OCI-LY7 (cell line): ENCODE results near the gene LCMT1. TPM values are rescaled to one million over a fixed set of nuclear protein-coding genes. Genes with fewer than 3 reads are reported as not detected.
A peak's percentile ranks its signal among the peaks of the same experiment; 100 is the strongest.

Experiments
- BruUV-seq: library from RNA; stranded (reverse); fragments of 400-500 nt; replicated peaks from 2 replicates; lab custom pipeline; 2021; lab: Mats Ljungman, UMichigan
- CTCF ChIA-PET: fragments of 300-600 bp; sonication (Branson Sonifier 250); formaldehyde crosslinking; loops from one replicate; lab custom pipeline; 2022; ENCODE audit warnings: antibody characterized with exemption; ENCODE audit not compliant: unreplicated experiment; lab: Charles Lee
- POLR2A ChIA-PET: fragments of 300-600 bp; sonication (Branson Sonifier 250); formaldehyde crosslinking; loops from one replicate; lab custom pipeline; 2022; ENCODE audit warnings: antibody characterized with exemption; lab: Charles Lee
- DNase-seq: peaks from one replicate; pipeline ENCODE4 v3.0.0-alpha.2; 2015; ENCODE audit warnings: low spot score
- H2AFZ ChIP-seq: fragments of 200-600 bp; sonication (generic), shearing (Covaris generic); 2 replicates; pipeline ENCODE4 v1.6.1; 2014; ENCODE audit warnings: mild to moderate bottlenecking, antibody characterized with exemption, low read length, moderate library complexity
- H3K27ac ChIP-seq: fragments of 200-600 bp; sonication (generic); 2 replicates; pipeline ENCODE4 v1.5.1; 2014; ENCODE audit warnings: mixed run types, low read depth, mild to moderate bottlenecking, moderate library complexity, low read length, inconsistent platforms; ENCODE audit not compliant: poor library complexity, severe bottlenecking
- H3K36me3 ChIP-seq: fragments of 200-600 bp; sonication (generic); 2 replicates; pipeline ENCODE4 v1.6.1; 2014; ENCODE audit warnings: mild to moderate bottlenecking, antibody characterized with exemption, low read length, moderate library complexity, mixed read lengths; ENCODE audit not compliant: insufficient read depth
- H3K4me1 ChIP-seq: fragments of 200-600 bp; sonication (generic); 2 replicates; pipeline ENCODE4 v1.5.1; 2014; ENCODE audit warnings: mild to moderate bottlenecking, low read length; ENCODE audit not compliant: insufficient read depth, poor library complexity, severe bottlenecking
- H3K4me2 ChIP-seq: fragments of 200-600 bp; sonication (generic); 2 replicates; pipeline ENCODE4 v1.6.1; 2014; ENCODE audit warnings: mild to moderate bottlenecking, low read length
- H3K4me3 ChIP-seq: fragments of 200-600 bp; sonication (generic); 2 replicates; pipeline ENCODE4 v1.5.1; 2014; ENCODE audit warnings: mild to moderate bottlenecking, low read depth, low read length; ENCODE audit not compliant: poor library complexity, severe bottlenecking
- H3K79me2 ChIP-seq: fragments of 200-600 bp; sonication (generic); 2 replicates; pipeline ENCODE4 v1.6.1; 2016; ENCODE audit warnings: low read depth, mild to moderate bottlenecking, low read length, moderate library complexity, mixed read lengths; ENCODE audit not compliant: insufficient read depth
- H3K9me2 ChIP-seq: fragments of 200-600 bp; sonication (generic); 2 replicates; pipeline ENCODE4 v1.6.1; 2016; ENCODE audit warnings: mild to moderate bottlenecking, low read length, mixed read lengths; ENCODE audit not compliant: insufficient read depth
- H3K9me3 ChIP-seq: fragments of 200-600 bp; sonication (generic); 2 replicates; pipeline ENCODE4 v1.6.1; 2014; ENCODE audit warnings: mild to moderate bottlenecking, mixed run types, low read length, mixed read lengths
- H4K20me1 ChIP-seq: fragments of 200-600 bp; sonication (generic); 2 replicates; pipeline ENCODE4 v1.6.1; 2014; ENCODE audit warnings: mild to moderate bottlenecking, antibody characterized with exemption, low read length, moderate library complexity, mixed read lengths; ENCODE audit not compliant: insufficient read depth
- EZH2phosphoT487 ChIP-seq: fragments of 200-600 bp; sonication (generic); IDR thresholded peaks from 2 replicates; pipeline ENCODE4 v1.6.1; 2018; ENCODE audit warnings: low read depth, borderline replicate concordance, mild to moderate bottlenecking, mixed run types, antibody characterized with exemption, low read length, moderate library complexity, mixed read lengths
- intact Hi-C: fragments of 100-400 bp; cut with micrococcal nuclease; formaldehyde crosslinking; loops from one replicate; pipeline ENCODE4 v1.10.0; 2022; ENCODE audit not compliant: unreplicated experiment
- total RNA-seq, 2 experiments: library from RNA; depleted of rRNA in 1 of 2; stranded (reverse); fragments of >200 nt in 1 of 2; shearing (Covaris generic) in 1 of 2; gene quantifications; 2 replicates each; pipeline ENCODE4 v1.2.3, GENCODE V29; 2014 to 2022
- TF ChIP-seq, protein P1 (sequence below): fragments of 200-600 bp; sonication (generic); conservative IDR thresholded peaks from 2 replicates; pipeline ENCODE4 v1.5.1; 2014; ENCODE audit warnings: mild to moderate bottlenecking, antibody characterized with exemption, low read length, moderate library complexity, mixed read lengths

LCMT1 gene
- total RNA-seq, 2 experiments from 2014 or later = 19.4 to 42.0 TPM

DNA sequence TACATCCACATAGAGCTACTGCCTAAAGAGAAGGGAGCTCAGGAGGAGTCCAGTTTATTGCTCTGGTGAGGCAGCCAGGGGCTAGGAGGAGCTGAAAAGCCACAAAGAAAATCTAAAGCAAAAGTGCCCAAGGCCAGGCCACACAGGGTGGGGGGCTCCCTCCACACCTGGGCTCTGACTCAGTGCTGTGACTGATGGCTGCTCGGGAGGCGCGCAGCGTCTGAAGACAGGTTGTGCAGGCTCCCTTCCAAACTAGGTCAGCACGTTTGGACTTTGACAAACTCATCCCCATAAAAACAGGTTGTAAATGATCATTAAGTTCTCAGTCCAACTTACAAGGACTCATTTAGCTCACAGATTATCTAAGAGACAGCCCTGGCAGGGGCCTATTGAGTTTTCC lies 22.2 kb upstream of the LCMT1 start:
- intact Hi-C loops = no loop called here
- POLR2A ChIA-PET = interaction anchor here (0.6 to 1.2 kb wide), 3 partner anchors 9 to 1287 kb away, joined by 4 to 6 read pairs (median 4); no protein-coding TSS in a partner anchor
- CTCF ChIA-PET = no interaction called here

DNA sequence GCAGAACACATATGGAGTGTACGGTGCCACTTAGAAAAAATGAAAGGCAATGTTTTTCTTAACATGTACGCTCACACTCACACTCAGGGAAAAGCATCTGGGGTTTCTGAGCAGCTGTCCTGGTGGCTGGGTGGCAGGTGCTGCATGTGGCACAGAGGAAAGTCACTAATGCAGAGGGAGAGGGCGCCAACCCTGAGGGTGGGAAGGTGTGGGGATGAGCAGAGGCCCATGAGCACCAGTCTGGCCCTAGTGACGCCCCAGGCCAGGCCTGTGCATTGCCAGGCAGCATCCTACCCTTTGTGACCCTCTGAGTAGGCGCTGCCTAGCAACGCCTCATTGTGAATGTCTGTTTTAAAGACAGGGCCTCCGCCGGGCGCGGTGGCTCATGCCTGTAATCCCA lies 19.1 kb upstream of the LCMT1 start:
- intact Hi-C loops = no loop called here
- peaks cover 20% of the 10 kb centered on the region for H3K4me1 ChIP-seq

More for the DNA sequence above, 22.2 kb upstream of the LCMT1 start:
- TF ChIP-seq EZH2phosphoT487 = no peak
- TF ChIP-seq, protein P1, sequence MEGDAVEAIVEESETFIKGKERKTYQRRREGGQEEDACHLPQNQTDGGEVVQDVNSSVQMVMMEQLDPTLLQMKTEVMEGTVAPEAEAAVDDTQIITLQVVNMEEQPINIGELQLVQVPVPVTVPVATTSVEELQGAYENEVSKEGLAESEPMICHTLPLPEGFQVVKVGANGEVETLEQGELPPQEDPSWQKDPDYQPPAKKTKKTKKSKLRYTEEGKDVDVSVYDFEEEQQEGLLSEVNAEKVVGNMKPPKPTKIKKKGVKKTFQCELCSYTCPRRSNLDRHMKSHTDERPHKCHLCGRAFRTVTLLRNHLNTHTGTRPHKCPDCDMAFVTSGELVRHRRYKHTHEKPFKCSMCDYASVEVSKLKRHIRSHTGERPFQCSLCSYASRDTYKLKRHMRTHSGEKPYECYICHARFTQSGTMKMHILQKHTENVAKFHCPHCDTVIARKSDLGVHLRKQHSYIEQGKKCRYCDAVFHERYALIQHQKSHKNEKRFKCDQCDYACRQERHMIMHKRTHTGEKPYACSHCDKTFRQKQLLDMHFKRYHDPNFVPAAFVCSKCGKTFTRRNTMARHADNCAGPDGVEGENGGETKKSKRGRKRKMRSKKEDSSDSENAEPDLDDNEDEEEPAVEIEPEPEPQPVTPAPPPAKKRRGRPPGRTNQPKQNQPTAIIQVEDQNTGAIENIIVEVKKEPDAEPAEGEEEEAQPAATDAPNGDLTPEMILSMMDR = no peak
- H3K36me3 ChIP-seq = 0 out of 2 replicates have a peak, but pooled peaks cover 5% of the 10 kb centered on the region
- H3K4me1 ChIP-seq = peaks cover 16% of the 10 kb centered on the region
- H3K9me3 ChIP-seq = no peaks in the 10 kb centered on the region
- no peak overlapping the region for H3K27ac ChIP-seq
- no peaks in the 10 kb centered on the region for H3K79me2 ChIP-seq
- no peak for DNase-seq
- H3K4me2 ChIP-seq = no peak overlapping the region
- no TSS peak for BruUV-seq
- H2AFZ ChIP-seq = no peak overlapping the region
- no peak overlapping the region for H3K4me3 ChIP-seq
- H3K9me2 ChIP-seq = no peaks in the 10 kb centered on the region
- no peaks in the 10 kb centered on the region for H4K20me1 ChIP-seq

More for the DNA sequence above, 19.1 kb upstream of the LCMT1 start:
- POLR2A ChIA-PET = no interaction called here
- no peak for DNase-seq
- H3K9me3 ChIP-seq = no peaks in the 10 kb centered on the region
- no peaks in the 10 kb centered on the region for H4K20me1 ChIP-seq
- H3K79me2 ChIP-seq = no peaks in the 10 kb centered on the region
- H3K9me2 ChIP-seq = no peaks in the 10 kb centered on the region
- no peak overlapping the region for H2AFZ ChIP-seq
- CTCF ChIA-PET = no interaction called here
- no peak overlapping the region for H3K4me2 ChIP-seq
- H3K27ac ChIP-seq = peak overlapping the region; percentile 71
- BruUV-seq = no TSS peak
- H3K4me3 ChIP-seq = no peak overlapping the region
- H3K36me3 ChIP-seq = 0 out of 2 replicates have a peak, but pooled peaks cover 5% of the 10 kb centered on the region
- no peak for TF ChIP-seq EZH2phosphoT487
- TF ChIP-seq, protein P1 = no peak
